Measurements from ENCODE around the gene ATP5MG. TPM values are rescaled to one million over a fixed set of nuclear protein-coding genes. Genes with fewer than 3 reads are reported as not detected.

Gene ATP5MG
- polyA plus RNA-seq (259 to 463 TPM (median 338 TPM) in 3 replicates), polyA minus RNA-seq (63.0 to 71.2 TPM (median 67.8 TPM) in 3 replicates)
- polyA plus RNA-seq (2011; ENCODE audit: low read depth): 546 TPM
- 301 and 380 TPM in 2 replicates for polyA plus RNA-seq (2011; cell fraction: cytosol; rRNA removed)
- polyA plus RNA-seq (2011; cell fraction: nucleus; rRNA removed): 90.3 and 111 TPM in 2 replicates
- 257 and 363 TPM in 2 replicates for polyA plus RNA-seq (2012; ENCODE audit: low replicate concordance)
- polyA minus RNA-seq (2011; cell fraction: cytosol; rRNA and poly(A)+ RNA removed): 76.2 TPM
- polyA minus RNA-seq (2011; cell fraction: nucleus; rRNA and poly(A)+ RNA removed): 6.5 and 11.6 TPM in 2 replicates

- no peaks in the 10 kb centered on the region for H4K20me1 ChIP-seq (ENCODE audit: control insufficient read depth, extremely low read depth, insufficient read depth, low read length)
- TF ChIP-seq EZH2 (IDR thresholded peaks at IDR 0.05; ENCODE audit: low read length) (no peak), CTCF (optimal IDR thresholded peaks at IDR 0.05 in 1 of 3, IDR thresholded peaks at IDR 0.05 in 1 of 3, conservative IDR thresholded peaks at IDR 0.05 in 1 of 3; ENCODE audit: extremely low read depth in 1 of 3, insufficient read depth in 2 of 3, low read length in 3 of 3) (no peak)
- FAIRE-seq (peak; percentile 93), DNase-seq (ENCODE audit: low read depth, low spot score) (peak; percentile 41)
- no peaks in the 10 kb centered on the region for H3K9me1 ChIP-seq (ENCODE audit: control insufficient read depth, extremely low read depth, insufficient read depth, low read length)
- H3K4me3 ChIP-seq (ENCODE audit: control insufficient read depth in 2 of 3, extremely low read depth in 1 of 3, insufficient read depth in 2 of 3, low read depth in 1 of 3, low read length in 3 of 3): peak within 1 kb of the TSS; percentile 92 to 99 (median 92)
- dilution Hi-C loops (cut with MboI; ENCODE audit: extremely low pct_ligation_motif_present, low sequenced_read_pairs): no loop called here
- no peaks in the 10 kb centered on the region for H3K9me3 ChIP-seq (ENCODE audit: control insufficient read depth, low read depth, low read length)
- H2AFZ ChIP-seq (ENCODE audit: control insufficient read depth, low read length): peak within 1 kb of the TSS; percentile 99
- H3K9ac ChIP-seq (ENCODE audit: control insufficient read depth, extremely low read depth, insufficient read depth, low read length): peak within 1 kb of the TSS; percentile 91
- H3K79me2 ChIP-seq (ENCODE audit: control insufficient read depth, insufficient read depth, low read length): peaks cover 49% of the 10 kb centered on the region
- H3K4me1 ChIP-seq (ENCODE audit: control insufficient read depth, extremely low read depth, insufficient read depth, low read length): peaks cover 8% of the 10 kb centered on the region
- H3K4me2 ChIP-seq (ENCODE audit: control insufficient read depth, extremely low read depth, insufficient read depth, low read depth, low read length): peak within 1 kb of the TSS; percentile 86
- H3K36me3 ChIP-seq (ENCODE audit: control insufficient read depth in 2 of 2, extremely low read depth in 1 of 2, insufficient read depth in 2 of 2, low read length in 2 of 2): peaks cover 1 to 6% of the 10 kb centered on the region in 2 experiments
- H3K27ac ChIP-seq (ENCODE audit: control insufficient read depth, insufficient read depth, low read length): peak within 1 kb of the TSS; percentile 95
- H3K27me3 ChIP-seq (ENCODE audit: control insufficient read depth, extremely low read depth, insufficient read depth, low read length): no peaks in the 10 kb centered on the region
Measured at GRCh38 chr11:118401151-118401879, at the start of gene ATP5MG. TSS of gene ATP5MG (plus strand) at chr11:118401606. CDS start at chr11:118401666, 60 bp downstream.

- DNase-seq (ENCODE audit: low read depth, low spot score): no peak
- dilution Hi-C loops (cut with MboI; ENCODE audit: extremely low pct_ligation_motif_present, low sequenced_read_pairs): no loop called here
- Histone ChIP-seq H3K27me3 (ENCODE audit: control insufficient read depth, extremely low read depth, insufficient read depth, low read length) (peaks cover 14% of the 10 kb centered on the region), H3K4me3 (ENCODE audit: control insufficient read depth in 2 of 3, extremely low read depth in 1 of 3, insufficient read depth in 2 of 3, low read depth in 1 of 3, low read length in 3 of 3) (no peak overlapping the region), H3K9me1 (ENCODE audit: control insufficient read depth, extremely low read depth, insufficient read depth, low read length) (no peaks in the 10 kb centered on the region), H3K9me3 (ENCODE audit: control insufficient read depth, low read depth, low read length) (no peaks in the 10 kb centered on the region), H3K27ac (ENCODE audit: control insufficient read depth, insufficient read depth, low read length) (no peak overlapping the region), H3K9ac (ENCODE audit: control insufficient read depth, extremely low read depth, insufficient read depth, low read length) (no peak overlapping the region), H3K79me2 (ENCODE audit: control insufficient read depth, insufficient read depth, low read length) (no peaks in the 10 kb centered on the region), H3K36me3 (ENCODE audit: control insufficient read depth in 2 of 2, extremely low read depth in 1 of 2, insufficient read depth in 2 of 2, low read length in 2 of 2) (no peaks in the 10 kb centered on the region), H2AFZ (ENCODE audit: control insufficient read depth, low read length) (no peak overlapping the region), H3K4me1 (ENCODE audit: control insufficient read depth, extremely low read depth, insufficient read depth, low read length) (no peaks in the 10 kb centered on the region), H3K4me2 (ENCODE audit: control insufficient read depth, extremely low read depth, insufficient read depth, low read depth, low read length) (no peak overlapping the region), H4K20me1 (ENCODE audit: control insufficient read depth, extremely low read depth, insufficient read depth, low read length) (no peaks in the 10 kb centered on the region)
- TF ChIP-seq EZH2 (IDR thresholded peaks at IDR 0.05; ENCODE audit: low read length) (no peak), CTCF (optimal IDR thresholded peaks at IDR 0.05 in 1 of 3, IDR thresholded peaks at IDR 0.05 in 1 of 3, conservative IDR thresholded peaks at IDR 0.05 in 1 of 3; ENCODE audit: extremely low read depth in 1 of 3, insufficient read depth in 2 of 3, low read length in 3 of 3) (peak in 2 of 3 experiments; percentile 23 to 27)
- no peak for FAIRE-seq
Measured at GRCh38 chr11:118353084-118353710, 48.2 kb upstream of the ATP5MG start.
